CD4-positive, alpha-beta T cell (primary cell): Measurements from ENCODE around the gene DYNLL2. TPM values are rescaled to one million over a fixed set of nuclear protein-coding genes. Genes with fewer than 3 reads are reported as not detected.

Experiments
- total RNA-seq, 174 experiments: library from RNA in 2 of 174; stranded (reverse) in 2 of 174; gene quantifications; one replicate each; pipeline ENCODE4 v1.2.3 and lab custom pipeline; 2021 to 2026

The DYNLL2 gene
- total RNA-seq, 2 experiments from 2014 or later: 30.9 to 32.2 TPM

Other genes with a start within 250 kb of the DYNLL2 start
- 10 to 100 TPM; 14.6 to 14.7 TPM for gene MRPS23, start 233.4 kb upstream of the DYNLL2 start, total RNA-seq
- 1 to 10 TPM in 1 of 2 experiments, under 1 TPM in 1; 0.41 to 1.0 TPM for gene CUEDC1, start 128.0 kb upstream of the DYNLL2 start, total RNA-seq
- 10 to 100 TPM; 41.6 to 41.7 TPM for gene VEZF1, start 95.2 kb upstream of the DYNLL2 start, total RNA-seq
- 100 to 1,000 TPM; 115 to 121 TPM for gene SRSF1, start 76.2 kb upstream of the DYNLL2 start, total RNA-seq
- under 1 TPM; 0.49 to 0.70 TPM for gene OR4D1, start 65.0 kb downstream of the DYNLL2 start, total RNA-seq
- not detected for gene OR4D2, start 83.6 kb downstream of the DYNLL2 start, total RNA-seq
- gene EPX, start 109.3 kb downstream of the DYNLL2 start, total RNA-seq: not detected
- gene MKS1, start 135.8 kb downstream of the DYNLL2 start, total RNA-seq: 1 to 10 TPM; 4.6 to 6.4 TPM
- not detected for gene LPO, start 155.2 kb downstream of the DYNLL2 start, total RNA-seq
- under 1 TPM in 1 of 2 experiments, not detected in 1; 0.77 TPM for gene MPO, start 197.5 kb downstream of the DYNLL2 start, total RNA-seq
- 10 to 100 TPM; 17.8 to 19.5 TPM for gene TSPOAP1, start 245.4 kb downstream of the DYNLL2 start, total RNA-seq